Measurements from ENCODE around the gene PNMA8B.

PNMA8B gene

DNA sequence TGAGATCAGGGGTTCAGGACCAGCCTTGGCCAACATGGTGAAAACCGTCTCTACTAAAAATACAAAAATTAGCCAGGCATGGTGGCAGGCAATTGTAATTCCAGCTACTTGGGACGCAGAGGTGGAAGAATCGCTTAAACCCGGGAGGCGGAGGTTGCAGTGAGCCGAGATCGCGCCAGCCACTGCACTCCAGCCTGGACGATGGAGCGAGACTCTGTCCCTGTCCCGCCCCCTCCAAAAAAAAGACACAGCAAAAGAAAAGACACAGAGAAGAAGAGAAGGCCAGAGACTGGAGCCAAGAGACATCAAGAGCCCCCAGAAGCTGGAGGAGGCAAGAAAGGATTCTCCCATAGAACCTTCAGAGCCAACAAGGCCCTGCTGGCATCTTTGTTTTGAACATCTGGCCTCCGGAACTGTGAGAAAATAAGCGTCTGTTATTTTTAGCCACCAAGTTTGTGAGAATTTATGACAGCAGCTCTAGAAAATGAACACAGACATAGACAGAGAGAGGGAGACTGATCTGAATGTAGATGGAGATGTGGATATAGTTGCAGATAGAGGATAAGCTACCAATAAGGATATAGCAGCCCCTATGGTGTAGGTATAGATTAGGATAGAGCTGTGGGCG lies 25.7 kb upstream of the PNMA8B start:
- TF ChIP-seq ZFX (IDR thresholded peaks at IDR 0.05; ENCODE audit: borderline replicate concordance): no peak
- TF ChIP-seq, protein P1, sequence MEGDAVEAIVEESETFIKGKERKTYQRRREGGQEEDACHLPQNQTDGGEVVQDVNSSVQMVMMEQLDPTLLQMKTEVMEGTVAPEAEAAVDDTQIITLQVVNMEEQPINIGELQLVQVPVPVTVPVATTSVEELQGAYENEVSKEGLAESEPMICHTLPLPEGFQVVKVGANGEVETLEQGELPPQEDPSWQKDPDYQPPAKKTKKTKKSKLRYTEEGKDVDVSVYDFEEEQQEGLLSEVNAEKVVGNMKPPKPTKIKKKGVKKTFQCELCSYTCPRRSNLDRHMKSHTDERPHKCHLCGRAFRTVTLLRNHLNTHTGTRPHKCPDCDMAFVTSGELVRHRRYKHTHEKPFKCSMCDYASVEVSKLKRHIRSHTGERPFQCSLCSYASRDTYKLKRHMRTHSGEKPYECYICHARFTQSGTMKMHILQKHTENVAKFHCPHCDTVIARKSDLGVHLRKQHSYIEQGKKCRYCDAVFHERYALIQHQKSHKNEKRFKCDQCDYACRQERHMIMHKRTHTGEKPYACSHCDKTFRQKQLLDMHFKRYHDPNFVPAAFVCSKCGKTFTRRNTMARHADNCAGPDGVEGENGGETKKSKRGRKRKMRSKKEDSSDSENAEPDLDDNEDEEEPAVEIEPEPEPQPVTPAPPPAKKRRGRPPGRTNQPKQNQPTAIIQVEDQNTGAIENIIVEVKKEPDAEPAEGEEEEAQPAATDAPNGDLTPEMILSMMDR (IDR thresholded peaks at IDR 0.05): no peak
- H3K27ac ChIP-seq: no peak overlapping the region

DNA sequence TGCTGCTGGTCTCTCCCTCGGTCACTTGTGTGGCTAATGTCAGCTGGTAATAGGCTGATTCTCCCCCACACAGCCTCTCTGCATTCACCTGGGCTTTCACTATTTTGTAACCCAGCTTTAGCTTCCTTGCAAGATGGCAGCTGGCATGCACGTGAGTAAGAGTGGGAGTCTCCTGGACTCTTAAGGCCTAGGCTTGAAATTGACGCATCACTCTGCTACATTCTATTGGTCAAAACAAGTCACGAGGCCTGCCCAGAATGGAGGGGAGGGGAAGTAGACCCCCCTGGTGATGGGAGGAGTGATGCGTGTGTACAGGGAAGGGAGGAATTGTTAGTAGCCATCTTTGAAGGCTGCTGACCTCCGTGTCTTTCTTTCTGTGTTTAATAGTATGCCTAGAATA lies 24.9 kb upstream of the PNMA8B start:
- TF ChIP-seq, protein P1 (IDR thresholded peaks at IDR 0.05): no peak
- no peak for TF ChIP-seq ZFX (IDR thresholded peaks at IDR 0.05; ENCODE audit: borderline replicate concordance)
- H3K27ac ChIP-seq: no peak overlapping the region

DNA sequence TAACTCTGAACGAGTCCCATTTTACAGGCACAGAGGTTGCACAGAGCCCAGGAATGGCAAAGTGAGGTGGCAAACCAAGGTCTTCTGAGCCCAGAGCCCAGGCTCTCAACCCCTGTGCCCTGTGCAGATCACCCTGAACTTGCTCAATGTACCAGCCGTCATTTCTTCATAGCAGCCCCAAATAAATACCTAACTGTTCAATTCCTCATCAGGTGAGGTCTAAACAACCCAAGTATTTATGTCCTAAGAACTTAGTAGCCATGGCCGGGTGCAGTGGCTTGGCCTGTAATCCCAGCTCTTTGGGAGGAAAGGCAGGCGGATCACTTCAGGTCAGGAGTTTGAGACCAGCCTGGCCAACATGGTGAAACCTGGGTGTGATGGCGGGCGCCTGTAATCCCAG lies 21.8 kb upstream of the PNMA8B start:
- no peak overlapping the region for H3K27ac ChIP-seq
- no peak for TF ChIP-seq ZFX (IDR thresholded peaks at IDR 0.05; ENCODE audit: borderline replicate concordance)
- TF ChIP-seq, protein P1 (IDR thresholded peaks at IDR 0.05): no peak

DNA sequence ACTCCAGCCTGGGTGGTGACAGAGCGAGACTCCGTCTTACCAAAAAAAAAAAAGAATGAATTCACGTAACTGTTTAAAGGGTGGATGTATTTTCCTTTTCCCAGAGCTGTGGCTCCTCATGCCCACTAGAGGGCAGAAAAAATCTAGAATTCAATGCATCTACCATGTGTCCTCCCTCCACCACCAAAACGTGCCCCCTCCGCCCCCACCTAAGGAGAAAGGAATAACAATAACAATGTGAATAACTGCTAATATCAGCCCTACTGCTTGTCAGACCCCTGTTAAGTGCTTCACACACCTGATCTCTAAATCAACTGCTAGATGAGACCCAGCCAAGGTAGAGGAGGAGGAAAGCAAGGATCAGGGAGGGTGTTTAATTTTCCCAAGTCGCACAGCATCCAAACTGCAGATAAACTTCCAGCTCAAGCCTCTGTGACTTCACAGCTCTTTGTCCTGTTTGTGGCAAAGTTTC lies 20.2 kb upstream of the PNMA8B start:
- TF ChIP-seq, protein P1 (IDR thresholded peaks at IDR 0.05): peak; percentile 84
- TF ChIP-seq ZFX (IDR thresholded peaks at IDR 0.05; ENCODE audit: borderline replicate concordance): no peak

DNA sequence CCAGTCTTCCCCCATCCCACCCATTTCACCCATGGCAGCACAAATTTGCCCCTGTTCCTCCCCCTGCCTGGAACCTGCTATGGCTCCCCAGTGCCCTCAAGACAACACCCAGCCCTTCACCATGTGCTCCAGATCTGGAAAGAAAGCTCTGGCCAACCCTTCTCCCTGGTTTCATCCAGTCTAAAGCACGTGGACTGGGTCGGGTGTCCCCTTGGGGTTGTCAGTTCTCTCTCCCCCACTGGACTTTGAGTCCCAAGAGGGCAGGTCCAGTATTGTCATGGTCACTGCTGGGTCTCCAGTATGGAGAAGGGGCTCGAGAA lies 19.6 kb upstream of the PNMA8B start:
- TF ChIP-seq, protein P1 (IDR thresholded peaks at IDR 0.05): no peak
- no peak for TF ChIP-seq ZFX (IDR thresholded peaks at IDR 0.05; ENCODE audit: borderline replicate concordance)
- H3K27ac ChIP-seq: no peak overlapping the region

More for the DNA sequence above, 20.2 kb upstream of the PNMA8B start:
- H3K27ac ChIP-seq: no peak overlapping the region

DNA sequence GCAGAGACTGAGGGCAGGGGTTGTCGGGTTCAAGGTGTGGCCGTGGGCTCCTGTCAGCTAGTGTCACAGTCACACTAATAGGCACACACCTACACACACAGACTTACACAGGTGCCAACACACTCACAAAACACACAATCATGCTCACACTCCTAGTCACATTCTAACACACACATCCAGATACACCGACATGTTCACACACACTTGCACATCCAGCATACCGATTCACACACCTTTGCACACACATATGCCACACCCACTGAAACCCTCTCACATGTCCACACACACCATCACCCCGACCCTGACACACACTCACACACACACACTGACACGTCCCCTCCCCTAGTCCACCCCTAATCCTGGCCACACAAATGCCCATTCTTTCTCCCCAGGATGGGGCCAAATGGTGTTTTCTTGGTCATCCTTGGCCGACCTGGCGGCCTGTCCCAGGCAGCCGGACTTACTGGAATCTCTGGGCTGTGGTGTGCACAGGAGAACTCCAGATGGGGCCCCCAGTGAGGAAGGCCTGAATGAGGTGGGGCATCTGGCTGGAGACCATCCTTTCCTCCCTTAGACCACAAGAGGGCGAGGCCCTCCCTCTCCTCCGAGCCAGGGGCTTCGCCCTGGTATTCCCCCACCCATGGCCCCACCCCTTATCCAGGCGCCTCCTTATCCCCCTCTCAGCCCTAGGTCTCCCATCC lies 19.1 kb upstream of the PNMA8B start:
- TF ChIP-seq ZFX (IDR thresholded peaks at IDR 0.05; ENCODE audit: borderline replicate concordance): no peak
- TF ChIP-seq, protein P1 (IDR thresholded peaks at IDR 0.05): no peak
- no peak overlapping the region for H3K27ac ChIP-seq

Measured in 22Rv1 (cell line).